Activated CD4-positive, alpha-beta T cell treated with anti-CD3 and anti-CD28 coated beads, Interleukin-2, amount 50 U/mL, for 16 hours (primary cell): Measurements from ENCODE around the gene PTH2.

Experiments used
- DNase-seq: peaks from one replicate; pipeline ENCODE4 v3.0.0-alpha.2; 2020

PTH2 gene

GRCh38 chr19:49409441-49410029 is 13.7 kb downstream of the PTH2 start:
- DNase-seq = peak; percentile 34

GRCh38 chr19:49408816-49409440 is 14.3 kb downstream of the PTH2 start:
- no peak for DNase-seq

- no peak for DNase-seq
These were observed 15.7 kb downstream of the PTH2 start for GRCh38 chr19:49407482-49408015.

- no peak for DNase-seq
These were observed 16.2 kb downstream of the PTH2 start for GRCh38 chr19:49407079-49407478.

- DNase-seq = no peak
These were observed 19.6 kb downstream of the PTH2 start for GRCh38 chr19:49403404-49404187.

- no peak for DNase-seq
These were observed 23.2 kb downstream of the PTH2 start for GRCh38 chr19:49400029-49400428.

GRCh38 chr19:49398931-49399330 is 24.3 kb downstream of the PTH2 start:
- DNase-seq = no peak

- no peak for DNase-seq
These were observed 25.1 kb downstream of the PTH2 start for GRCh38 chr19:49398001-49398615.

GRCh38 chr19:49396738-49397505 is 26.3 kb downstream of the PTH2 start:
- DNase-seq = no peak

GRCh38 chr19:49395581-49396407 is 27.4 kb downstream of the PTH2 start:
- DNase-seq = no peak

- DNase-seq = no peak
These were observed 29.4 kb downstream of the PTH2 start for GRCh38 chr19:49393881-49394280.

GRCh38 chr19:49391581-49392399 is 31.5 kb downstream of the PTH2 start:
- peak; percentile 79 for DNase-seq

- DNase-seq = no peak
These were observed 32.3 kb downstream of the PTH2 start for GRCh38 chr19:49390929-49391359.

- no peak for DNase-seq
These were observed 32.9 kb downstream of the PTH2 start for GRCh38 chr19:49390131-49390928.

- no peak for DNase-seq
These were observed 33.8 kb downstream of the PTH2 start for GRCh38 chr19:49389406-49389805.

- DNase-seq = peak; percentile 64
These were observed 35.3 kb downstream of the PTH2 start, which contains the start of gene KASH5 for GRCh38 chr19:49387936-49388372. Gene KASH5 (plus strand): TSS chr19:49388249. CDS start chr19:49390884, 2,635 bp downstream.

GRCh38 chr19:49383599-49383998 is 39.6 kb downstream of the PTH2 start:
- DNase-seq = no peak

- no peak for DNase-seq
These were observed 40.6 kb downstream of the PTH2 start for GRCh38 chr19:49382639-49383038.

- no peak for DNase-seq
These were observed 42.9 kb downstream of the PTH2 start for GRCh38 chr19:49380391-49380790.

- no peak for DNase-seq
These were observed 44.7 kb downstream of the PTH2 start for GRCh38 chr19:49378512-49378911.
